ENCODE data around the gene PIGL.
A peak's percentile ranks its signal among the peaks of the same experiment; 100 is the strongest.

Gene PIGL

GRCh38 chr17:16217002-16217635 is at the start of gene PIGL:
TSS of gene PIGL (plus strand) at chr17:16217210. CDS start at chr17:16217227, 17 bp downstream.
- peaks cover 49 to 53% of the 10 kb centered on the region in 2 experiments for H3K4me1 ChIP-seq (ENCODE audit: control insufficient read depth in 1 of 2, insufficient read depth in 1 of 2, low read depth in 1 of 2, low read length in 1 of 2)
- H3K4me3 ChIP-seq (ENCODE audit: low read depth in 1 of 2, low read length in 1 of 2): peak within 1 kb of the TSS; percentile 77 to 95
- H3K9me3 ChIP-seq: no peaks in the 10 kb centered on the region
- H3K27me3 ChIP-seq: no peaks in the 10 kb centered on the region
- no peaks in the 10 kb centered on the region for H3K36me3 ChIP-seq
- no peak for TF ChIP-seq CTCF (IDR thresholded peaks at IDR 0.05)
- peak within 1 kb of the TSS; percentile 90 for H3K27ac ChIP-seq

GRCh38 chr17:16171613-16172012 is 45.4 kb upstream of the PIGL start:
- Histone ChIP-seq H3K27ac (no peak overlapping the region), H3K4me1 (ENCODE audit: control insufficient read depth in 1 of 2, insufficient read depth in 1 of 2, low read depth in 1 of 2, low read length in 1 of 2) (no peaks in the 10 kb centered on the region), H3K4me3 (ENCODE audit: low read depth in 1 of 2, low read length in 1 of 2) (no peak overlapping the region), H3K27me3 (no peaks in the 10 kb centered on the region), H3K36me3 (peaks cover 33% of the 10 kb centered on the region), H3K9me3 (no peaks in the 10 kb centered on the region)
- no peak for TF ChIP-seq CTCF (IDR thresholded peaks at IDR 0.05)

- TF ChIP-seq CTCF (IDR thresholded peaks at IDR 0.05): no peak
- Histone ChIP-seq H3K27ac (no peak overlapping the region), H3K4me1 (ENCODE audit: control insufficient read depth in 1 of 2, insufficient read depth in 1 of 2, low read depth in 1 of 2, low read length in 1 of 2) (no peaks in the 10 kb centered on the region), H3K9me3 (no peaks in the 10 kb centered on the region), H3K27me3 (no peaks in the 10 kb centered on the region), H3K4me3 (ENCODE audit: low read depth in 1 of 2, low read length in 1 of 2) (no peak overlapping the region), H3K36me3 (peaks cover 5% of the 10 kb centered on the region)
Measured at GRCh38 chr17:16178836-16179235, 38.2 kb upstream of the PIGL start.

- no peaks in the 10 kb centered on the region for H3K27me3 ChIP-seq
- no peak for TF ChIP-seq CTCF (IDR thresholded peaks at IDR 0.05)
- peaks cover 19% of the 10 kb centered on the region for H3K36me3 ChIP-seq
- no peak overlapping the region for H3K4me3 ChIP-seq (ENCODE audit: low read depth in 1 of 2, low read length in 1 of 2)
- no peaks in the 10 kb centered on the region for H3K4me1 ChIP-seq (ENCODE audit: control insufficient read depth in 1 of 2, insufficient read depth in 1 of 2, low read depth in 1 of 2, low read length in 1 of 2)
- no peak overlapping the region for H3K27ac ChIP-seq
- no peaks in the 10 kb centered on the region for H3K9me3 ChIP-seq
Measured at GRCh38 chr17:16181581-16181980, 35.4 kb upstream of the PIGL start.

GRCh38 chr17:16187642-16188041 is 29.4 kb upstream of the PIGL start:
- Histone ChIP-seq H3K27me3 (no peaks in the 10 kb centered on the region), H3K4me1 (ENCODE audit: control insufficient read depth in 1 of 2, insufficient read depth in 1 of 2, low read depth in 1 of 2, low read length in 1 of 2) (no peaks in the 10 kb centered on the region), H3K4me3 (ENCODE audit: low read depth in 1 of 2, low read length in 1 of 2) (no peak overlapping the region), H3K27ac (no peak overlapping the region), H3K36me3 (peaks cover 42% of the 10 kb centered on the region), H3K9me3 (no peaks in the 10 kb centered on the region)
- TF ChIP-seq CTCF (IDR thresholded peaks at IDR 0.05): no peak
